Measurements from ENCODE around the gene MUC4.

MUC4 gene

GRCh38 chr3:195811756-195812155, at the start of gene MUC4:
Gene MUC4, minus strand, starts transcription at chr3:195811929. Its CDS starts 112 bp downstream, at chr3:195811817.
- no peak for DNase-seq

GRCh38 chr3:195860456-195860855, 48.7 kb upstream of the MUC4 start:
- no peak for DNase-seq

GRCh38 chr3:195859846-195860411, 48.2 kb upstream of the MUC4 start:
- no peak for DNase-seq

- peak; percentile 28 to 78 (median 56) for DNase-seq
These were observed 47.5 kb upstream of the MUC4 start for GRCh38 chr3:195859061-195859845.

GRCh38 chr3:195856410-195857084, 44.8 kb upstream of the MUC4 start:
- DNase-seq = no peak

- no peak for DNase-seq
These were observed 44.0 kb upstream of the MUC4 start for GRCh38 chr3:195855471-195856409.

GRCh38 chr3:195854628-195855294, 43.0 kb upstream of the MUC4 start:
- no peak for DNase-seq

- DNase-seq = no peak
These were observed 42.3 kb upstream of the MUC4 start for GRCh38 chr3:195853996-195854395.

GRCh38 chr3:195853036-195853435, 41.3 kb upstream of the MUC4 start:
- DNase-seq = no peak

- DNase-seq = peak; percentile 68 to 78 (median 73)
These were observed 39.3 kb upstream of the MUC4 start for GRCh38 chr3:195850857-195851543.

- DNase-seq = no peak
These were observed 37.8 kb upstream of the MUC4 start for GRCh38 chr3:195849322-195850074.

- no peak for DNase-seq
These were observed 35.6 kb upstream of the MUC4 start for GRCh38 chr3:195847055-195847950.

GRCh38 chr3:195845483-195845882, 33.8 kb upstream of the MUC4 start:
- no peak for DNase-seq

- no peak for DNase-seq
These were observed 33.0 kb upstream of the MUC4 start for GRCh38 chr3:195844671-195845218.

GRCh38 chr3:195839260-195840010, 27.7 kb upstream of the MUC4 start:
- no peak for DNase-seq

GRCh38 chr3:195838714-195839113, 27.0 kb upstream of the MUC4 start:
- no peak for DNase-seq

GRCh38 chr3:195836476-195837135, 24.9 kb upstream of the MUC4 start:
- no peak for DNase-seq

- DNase-seq = no peak
These were observed 24.1 kb upstream of the MUC4 start for GRCh38 chr3:195835791-195836190.

Data from activated CD4-positive, CD25-positive, alpha-beta regulatory T cell (primary cell).